Esophagus muscularis mucosa (tissue), 4 donors: ENCODE data around the gene TBC1D32.

Source experiments
- CTCF ChIP-seq, 3 experiments: fragments of 200-600 bp in 2 of 3; fragments of 450-650 bp in 1 of 3; sonication (generic) in 2 of 3; IDR thresholded peaks; one replicate each; pipeline ENCODE4 v1.5.1; 2017 to 2019; ENCODE audit warnings: antibody characterized with exemption in 3 of 3, mild to moderate bottlenecking in 2 of 3, moderate library complexity in 1 of 3
- EP300 ChIP-seq: sonication (generic); formaldehyde crosslinking; IDR thresholded peaks from one replicate; pipeline ENCODE4 v1.6.1; 2017; ENCODE audit warnings: antibody characterized with exemption
- POLR2A ChIP-seq: fragments of 450-650 bp; IDR thresholded peaks from one replicate; pipeline ENCODE4 v1.6.1; 2017; ENCODE audit warnings: antibody characterized with exemption, moderate library complexity, mild to moderate bottlenecking, low read depth

- no peak for TF ChIP-seq EP300
- no peak for TF ChIP-seq POLR2A
- no peak for TF ChIP-seq CTCF (IDR thresholded peaks at IDR 0.05)
Observed at GRCh38 chr6:121297694-121298093, 36.6 kb downstream of the TBC1D32 start.
